IMR-90 (cell line): ENCODE measurements around the gene CFD. TPM values are rescaled to one million over a fixed set of nuclear protein-coding genes. Genes with fewer than 3 reads are reported as not detected.

Experiments
- ATAC-seq: fragments of 200-7000 bp; cut with Tn5 transposase; 2 replicates; pipeline ENCODE4 v1.9.1; 2020; ENCODE audit warnings: low read depth, mild to moderate bottlenecking, moderate library complexity
- BruUV-seq: library from RNA; stranded (reverse); fragments of 400-500 nt; replicated peaks from 2 replicates; lab custom pipeline; 2021; lab: Mats Ljungman, UMichigan
- CTCF ChIA-PET: fragments of 300-600 bp; formaldehyde crosslinking; extraction: SDS; loops from one replicate; lab custom pipeline; 2021; ENCODE audit warnings: antibody characterized with exemption; lab: Yijun Ruan, JAX
- POLR2A ChIA-PET: fragments of 300-600 bp; sonication (Branson Sonifier 250); formaldehyde crosslinking; loops from one replicate; lab custom pipeline; 2022; ENCODE audit warnings: antibody characterized with exemption; ENCODE audit not compliant: unreplicated experiment; lab: Charles Lee
- DNase-seq: peaks from one replicate; pipeline ENCODE4 v3.0.0; 2013
- H2AFZ ChIP-seq: replicated peaks from 2 replicates; pipeline ENCODE3; 2013; ENCODE audit warnings: low read length, mild to moderate bottlenecking; ENCODE audit not compliant: poor library complexity
- H2AK5ac ChIP-seq: 2 replicates; pipeline ENCODE4 v1.6.1; 2013; ENCODE audit warnings: low read depth, low read length, inconsistent platforms
- H2AK9ac ChIP-seq: replicated peaks from 2 replicates; pipeline ENCODE3; 2013; ENCODE audit warnings: mild to moderate bottlenecking, low read depth, low read length, moderate library complexity; ENCODE audit not compliant: poor library complexity
- H2BK120ac ChIP-seq: 2 replicates; pipeline ENCODE4 v1.6.1; 2013; ENCODE audit warnings: low read depth, low read length, inconsistent platforms
- H2BK15ac ChIP-seq: 3 replicates; pipeline ENCODE4 v1.6.1; 2013; ENCODE audit warnings: low read depth, low read length, inconsistent platforms
- H2BK20ac ChIP-seq: 2 replicates; pipeline ENCODE4 v1.6.1; 2013; ENCODE audit warnings: low read depth, mild to moderate bottlenecking, inconsistent platforms, low read length, moderate library complexity
- H2BK5ac ChIP-seq: 2 replicates; pipeline ENCODE4 v1.6.1; 2013; ENCODE audit warnings: mild to moderate bottlenecking, low read depth, low read length, inconsistent platforms; ENCODE audit not compliant: poor library complexity, severe bottlenecking
- H3K14ac ChIP-seq: replicated peaks from 2 replicates; pipeline ENCODE4 v1.6.1; 2013; ENCODE audit warnings: low read depth, low read length, inconsistent platforms
- H3K18ac ChIP-seq: 2 replicates; pipeline ENCODE4 v1.6.1; 2013; ENCODE audit warnings: low read depth, low read length, control low read depth
- H3K23ac ChIP-seq: 2 replicates; pipeline ENCODE4 v1.6.1; 2013; ENCODE audit warnings: low read depth, low read length, inconsistent platforms
- H3K27ac ChIP-seq: 2 replicates; pipeline ENCODE4 v1.5.1; 2013; ENCODE audit warnings: mild to moderate bottlenecking, control low read depth, low read length; ENCODE audit not compliant: insufficient read depth
- H3K27me3 ChIP-seq: 2 replicates; pipeline ENCODE4 v1.6.1; 2013; ENCODE audit warnings: low read length; ENCODE audit not compliant: control insufficient read depth, insufficient read depth
- H3K36me3 ChIP-seq: 2 replicates; pipeline ENCODE4 v1.6.1; 2013; ENCODE audit warnings: low read length, mixed read lengths; ENCODE audit not compliant: control insufficient read depth, insufficient read depth
- H3K4ac ChIP-seq: 2 replicates; pipeline ENCODE4 v1.6.1; 2013; ENCODE audit warnings: low read depth, low read length, inconsistent platforms
- H3K4me1 ChIP-seq: 2 replicates; pipeline ENCODE4 v1.6.1; 2013; ENCODE audit warnings: low read length, mixed read lengths; ENCODE audit not compliant: control insufficient read depth, insufficient read depth
- H3K4me2 ChIP-seq: 2 replicates; pipeline ENCODE4 v1.6.1; 2013; ENCODE audit warnings: low read depth, mild to moderate bottlenecking, control low read depth, low read length, moderate library complexity
- H3K4me3 ChIP-seq: 2 replicates; pipeline ENCODE4 v1.5.1; 2013; ENCODE audit warnings: low read depth, mild to moderate bottlenecking, control low read depth, low read length, moderate library complexity; ENCODE audit not compliant: insufficient read depth
- H3K56ac ChIP-seq: 2 replicates; pipeline ENCODE4 v1.6.1; 2013; ENCODE audit warnings: low read length, inconsistent platforms; ENCODE audit not compliant: insufficient read depth; ENCODE audit errors: extremely low read depth
- H3K79me1 ChIP-seq, 2 experiments: 2 replicates each; pipeline ENCODE4 v1.6.1; 2013; ENCODE audit warnings: low read length in 2 of 2, inconsistent platforms in 1 of 2, low read depth in 1 of 2
- H3K9ac ChIP-seq: 2 replicates; pipeline ENCODE4 v1.6.1; 2013; ENCODE audit warnings: low read depth, low read length, control low read depth
- H3K9me1 ChIP-seq: 2 replicates; pipeline ENCODE4 v1.6.1; 2013; ENCODE audit warnings: low read length, inconsistent platforms; ENCODE audit not compliant: insufficient read depth
- H3K9me3 ChIP-seq: 2 replicates; pipeline ENCODE4 v1.6.1; 2013; ENCODE audit warnings: low read length; ENCODE audit not compliant: control insufficient read depth, insufficient read depth
- H4K20me1 ChIP-seq: 2 replicates; pipeline ENCODE4 v1.6.1; 2013; ENCODE audit warnings: low read length, inconsistent platforms; ENCODE audit not compliant: insufficient read depth
- H4K5ac ChIP-seq: 2 replicates; pipeline ENCODE4 v1.6.1; 2013; ENCODE audit warnings: mild to moderate bottlenecking, low read depth, low read length, control low read depth
- H4K8ac ChIP-seq, 2 experiments: 2 replicates each; pipeline ENCODE4 v1.6.1; 2013; ENCODE audit warnings: low read depth in 2 of 2, low read length in 2 of 2, control low read depth in 1 of 2, inconsistent platforms in 1 of 2
- H4K91ac ChIP-seq: 2 replicates; pipeline ENCODE4 v1.6.1; 2013; ENCODE audit warnings: low read depth, low read length, inconsistent platforms; ENCODE audit not compliant: insufficient read depth
- CHD1 ChIP-seq: IDR thresholded peaks from 2 replicates; pipeline ENCODE4 v1.6.1; 2012; ENCODE audit warnings: low read depth, low read length, improper control_type of control experiment
- FOS ChIP-seq: fragments of 150-350 bp; IDR thresholded peaks from 2 replicates; pipeline ENCODE4 v1.6.1; 2016; ENCODE audit warnings: low read depth, low read length
- MAFK ChIP-seq: IDR thresholded peaks from 2 replicates; pipeline ENCODE4 v1.6.1; 2012; ENCODE audit warnings: low read depth, low read length, improper control_type of control experiment
- MAZ ChIP-seq: IDR thresholded peaks from 2 replicates; pipeline ENCODE4 v1.6.1; 2012; ENCODE audit warnings: low read depth, mild to moderate bottlenecking, low read length, improper control_type of control experiment, moderate library complexity, borderline replicate concordance
- MXI1 ChIP-seq: IDR thresholded peaks from 2 replicates; pipeline ENCODE4 v1.6.1; 2012; ENCODE audit warnings: low read depth, mild to moderate bottlenecking, low read length, moderate library complexity, borderline replicate concordance
- RAD21 ChIP-seq: IDR thresholded peaks from 2 replicates; pipeline ENCODE4 v1.6.1; 2012; ENCODE audit warnings: low read length, improper control_type of control experiment
- RFX5 ChIP-seq: IDR thresholded peaks from 2 replicates; pipeline ENCODE4 v1.8.0; 2012; ENCODE audit warnings: low read depth, mild to moderate bottlenecking, low read length, moderate library complexity
- WGBS, 2 experiments: methylation state at CpG; one replicate each; pipeline versions ENCODE4 v1.1.5 to v1.1.7; 2013; ENCODE audit warnings: missing lambda C conversion rate in 2 of 2; ENCODE audit not compliant: insufficient read length in 1 of 2; ENCODE audit errors: extremely low coverage in 2 of 2; 5-methylcytosine and 5-hydroxymethylcytosine counted together
- dilution Hi-C: fragments of 300-500 bp; cut with HindIII; formaldehyde crosslinking; loops from one replicate; pipeline ENCODE4 v1.14.3; 2018; ENCODE audit warnings: low sequenced_read_pairs; ENCODE audit not compliant: unreplicated experiment
- in situ Hi-C: fragments of 300-500 bp; cut with MboI; formaldehyde crosslinking; loops from 3 replicates; pipeline ENCODE4 v1.14.3; 2019; ENCODE audit warnings: low sequenced_read_pairs, inconsistent platforms, mixed read lengths
- intact Hi-C: fragments of 100-400 bp; cut with micrococcal nuclease; formaldehyde crosslinking; loops from 2 replicates; pipeline ENCODE4 v1.10.0; 2022
- polyA plus RNA-seq, 3 experiments: library from polyadenylated mRNA; depleted of rRNA; stranded (reverse); fragments of >200 nt; gene quantifications; 2 replicates each; pipeline ENCODE4 v1.2.3, GENCODE V29; 2012; ENCODE audit warnings: low replicate concordance in 1 of 3
- total RNA-seq: library from RNA; depleted of rRNA; stranded (reverse); fragments of >200 nt; gene quantifications from 2 replicates; pipeline ENCODE4 v1.2.3, GENCODE V29; 2012

The CFD gene
- total and polyA plus RNA-seq, 2 of the 4 experiments (the other 2 are of a cell fraction): 1.4 to 2.8 TPM

DNA sequence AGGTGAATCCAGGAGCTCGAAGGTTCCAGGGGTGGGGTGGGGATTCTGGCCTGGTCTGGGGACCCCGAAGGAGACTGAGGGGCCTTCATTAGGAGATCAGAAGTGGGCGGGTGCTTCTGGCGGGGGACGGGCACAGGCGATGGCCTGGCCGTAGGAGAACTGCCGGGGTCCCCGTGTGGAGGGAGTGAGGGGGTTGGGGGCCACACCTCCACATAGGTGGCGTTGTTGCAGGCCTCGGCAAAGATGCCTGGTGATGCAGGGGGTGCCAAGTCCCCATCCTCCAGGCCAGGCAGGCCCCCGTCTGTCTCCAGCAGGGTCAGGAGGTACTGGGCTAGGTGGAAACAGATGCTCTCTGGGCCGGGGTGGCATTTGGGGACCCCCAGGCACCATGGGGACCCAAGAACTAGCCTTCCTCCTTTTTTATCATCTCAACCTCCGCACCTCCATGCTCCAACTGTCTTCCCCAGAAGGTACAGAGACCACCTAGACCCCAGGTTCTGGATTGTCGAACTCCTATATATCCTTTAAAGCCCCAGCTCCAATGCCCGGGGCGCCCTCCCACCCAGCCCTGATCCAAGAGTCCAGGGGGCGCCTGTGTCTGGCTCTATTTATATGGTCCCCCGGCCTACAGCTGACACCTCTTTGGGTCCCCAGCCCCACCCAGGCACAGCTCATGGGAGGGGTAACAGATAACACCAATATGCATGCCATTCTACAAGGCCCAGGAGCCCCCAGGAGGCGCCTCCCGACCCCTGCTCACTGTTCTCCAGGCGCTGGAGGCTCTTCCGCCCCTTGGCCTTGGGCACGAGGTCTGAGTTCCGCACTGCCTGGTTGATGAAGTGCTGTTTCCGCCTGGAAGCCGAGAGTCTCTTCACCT lies 42.0 kb downstream of the CFD start (continued):
- TF ChIP-seq RFX5: no peak

DNA sequence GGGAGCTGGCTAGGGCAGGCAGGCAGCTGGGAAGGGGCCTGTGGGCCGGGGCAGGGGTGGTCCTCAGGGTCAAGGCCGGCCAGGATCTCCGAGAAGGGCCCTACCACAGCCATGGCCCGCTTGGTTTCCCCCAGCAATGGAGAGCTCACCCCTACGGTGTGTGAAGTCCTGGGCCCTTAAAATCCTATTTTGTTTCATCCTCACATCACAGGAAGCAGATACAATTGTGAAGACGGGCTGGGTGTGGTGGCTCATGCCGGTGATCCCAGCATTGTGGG lies 42.6 kb downstream of the CFD start:
- WGBS, 2 experiments: 80% methylated on average over 1 of the region's 7 CpGs; no CpG with 5 or more reads in 1 of the 2 experiments
- intact Hi-C loops: no loop called here
- Histone ChIP-seq H3K79me1 (peaks cover 12 to 55% of the 10 kb centered on the region in 2 experiments), H2AK5ac (no peak overlapping the region), H3K9ac (no peak overlapping the region), H3K27ac (no peak overlapping the region), H2BK20ac (no peak overlapping the region), H3K14ac (no peak overlapping the region), H3K18ac (no peak overlapping the region), H2BK15ac (no peak overlapping the region), H3K23ac (no peak overlapping the region), H4K91ac (no peak overlapping the region), H2AK9ac (no peak overlapping the region), H3K4ac (no peak overlapping the region), H3K56ac (no peak overlapping the region), H4K20me1 (peaks cover 58% of the 10 kb centered on the region), H2AFZ (no peak overlapping the region), H4K5ac (no peak overlapping the region), H4K8ac (no peak overlapping the region), H3K4me1 (peaks cover 2% of the 10 kb centered on the region; the same call in 1 of the 2 replicates), H2BK5ac (no peak overlapping the region), H3K4me2 (no peak overlapping the region), H3K4me3 (no peak overlapping the region), H3K27me3 (no peaks in the 10 kb centered on the region), H2BK120ac (no peak overlapping the region), H3K36me3 (peaks cover 26% of the 10 kb centered on the region), H3K9me3 (no peaks in the 10 kb centered on the region), H3K9me1 (no peaks in the 10 kb centered on the region; the same call in 1 of the 2 replicates)
- BruUV-seq: no TSS peak
- ChIA-PET CTCF (no interaction called here), POLR2A (no interaction called here)
- dilution Hi-C loops: no loop called here
- TF ChIP-seq MXI1 (no peak), FOS (no peak), MAFK (no peak), MAZ (no peak), CHD1 (no peak), RAD21 (no peak), RFX5 (no peak)
- ATAC-seq: no peak
- in situ Hi-C loops: no loop called here
- no peak for DNase-seq
